GM19035 (cell line): ENCODE results near the gene RSU1.

ENCODE experiments used
- ATAC-seq: cut with Tn5 transposase; IDR thresholded peaks from one replicate; pipeline ENCODE4 v1.9.1; 2021; ENCODE audit not compliant: unreplicated experiment

Gene RSU1

DNA sequence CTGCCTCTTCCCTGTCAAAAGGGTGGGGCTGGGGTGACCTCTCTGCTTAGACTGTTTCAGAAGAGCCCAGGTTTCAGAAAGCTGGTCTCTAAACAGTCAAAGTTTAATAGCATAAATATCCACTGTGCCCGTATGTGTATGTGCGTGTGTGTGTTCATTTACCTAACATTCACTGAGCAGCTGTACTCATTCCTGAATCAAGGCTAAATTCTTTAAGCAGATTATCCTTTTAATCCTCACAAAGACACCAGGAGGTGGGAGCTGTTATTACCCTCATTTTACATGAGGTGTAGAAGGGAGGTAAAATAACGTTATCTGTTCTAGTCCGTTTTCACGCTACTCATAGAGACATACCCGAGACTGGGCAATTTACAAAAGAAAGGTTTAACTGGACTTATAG lies 72.2 kb downstream of the RSU1 start:
- no peak for ATAC-seq

DNA sequence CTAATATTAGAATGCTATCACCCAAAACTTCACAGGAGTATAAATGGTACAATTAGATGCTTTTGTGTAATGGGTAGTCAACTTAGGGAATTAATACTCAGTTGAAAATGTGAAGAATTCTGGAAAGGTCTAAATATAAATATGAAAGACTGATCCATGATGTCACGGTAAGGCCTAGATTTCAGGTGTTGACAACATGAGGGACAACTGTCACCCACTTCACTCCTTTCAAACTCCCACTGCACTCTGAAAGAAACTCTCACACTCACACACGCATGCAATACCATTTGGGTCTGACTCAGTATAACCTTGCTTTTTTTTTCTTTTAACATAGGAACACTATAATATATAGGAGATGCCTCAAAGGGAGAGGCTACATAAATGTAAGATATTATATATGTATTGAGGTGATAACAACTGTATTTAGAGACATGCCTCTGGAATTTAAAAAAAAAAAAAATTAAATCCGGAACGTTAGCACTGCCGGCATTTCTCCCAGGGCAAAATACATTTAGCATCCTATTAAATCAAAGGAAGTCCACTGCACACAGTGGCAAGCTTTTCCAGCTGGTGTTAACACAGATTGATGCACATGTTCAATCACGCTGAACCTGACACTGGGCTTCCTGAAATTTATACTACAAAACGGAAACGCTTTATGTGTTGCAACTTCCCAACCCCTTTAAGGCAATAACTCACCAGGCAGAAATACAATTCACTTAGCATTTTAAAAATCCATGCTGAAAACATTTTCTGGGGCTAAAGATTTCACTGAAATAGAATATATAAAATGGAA lies 74.9 kb downstream of the RSU1 start:
- ATAC-seq, result no peak

DNA sequence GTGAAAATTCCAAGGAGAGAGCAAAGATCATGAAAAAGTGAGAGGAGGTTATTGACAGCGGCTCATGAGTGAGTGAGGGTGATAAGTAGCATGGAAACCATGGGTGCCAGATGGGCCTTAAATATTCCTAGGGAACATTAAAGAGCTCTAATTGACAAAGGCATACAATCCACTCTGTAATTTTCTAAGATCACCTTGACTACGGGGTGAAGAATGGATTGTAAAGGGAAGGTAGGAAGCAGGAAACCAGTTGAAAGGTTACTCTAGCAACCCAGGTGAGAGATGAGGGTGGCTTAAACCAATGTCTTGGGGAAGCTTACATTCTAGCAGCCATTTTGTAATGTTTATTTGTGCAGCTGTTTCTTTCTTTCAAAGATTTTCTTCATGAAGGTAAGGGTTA lies 75.7 kb downstream of the RSU1 start:
- ATAC-seq, result no peak

DNA sequence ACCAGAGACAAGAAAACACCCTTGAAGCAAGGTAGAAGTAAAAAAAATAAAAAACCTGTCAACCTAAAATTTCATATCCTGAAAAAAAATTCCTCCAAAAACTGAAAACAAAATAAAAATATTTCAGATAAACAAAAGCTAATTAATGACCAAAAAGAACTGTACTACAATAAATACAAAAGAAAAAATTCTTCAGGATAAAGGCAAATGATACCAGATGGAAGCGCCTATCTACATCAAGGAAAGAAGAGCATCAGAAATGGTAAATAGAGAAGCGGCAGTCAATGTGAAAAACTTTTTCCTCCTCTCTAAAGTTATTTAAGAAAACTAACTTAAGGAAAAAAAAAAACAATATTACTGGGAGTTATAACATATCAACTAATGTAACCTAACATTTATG lies 79.8 kb downstream of the RSU1 start:
- ATAC-seq, result no peak

DNA sequence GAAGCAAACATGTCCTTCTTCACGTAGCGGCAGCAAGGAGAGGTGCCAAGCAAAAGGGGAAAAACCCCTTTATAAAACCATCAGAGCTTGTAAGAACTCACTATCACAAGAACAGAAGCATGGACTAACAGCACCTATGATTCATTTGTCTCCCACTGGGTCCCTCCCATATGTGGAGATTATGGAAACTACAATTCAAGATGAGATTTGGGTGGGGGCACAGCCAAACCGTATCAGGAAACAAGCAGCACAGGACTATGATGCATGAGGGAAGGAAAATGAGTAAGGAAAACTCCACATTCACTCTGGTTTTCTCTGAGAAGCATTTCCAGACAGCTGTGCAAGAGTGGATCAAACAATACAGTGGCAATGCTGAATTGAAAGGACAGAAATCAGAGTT lies 81.6 kb downstream of the RSU1 start:
- no peak for ATAC-seq

DNA sequence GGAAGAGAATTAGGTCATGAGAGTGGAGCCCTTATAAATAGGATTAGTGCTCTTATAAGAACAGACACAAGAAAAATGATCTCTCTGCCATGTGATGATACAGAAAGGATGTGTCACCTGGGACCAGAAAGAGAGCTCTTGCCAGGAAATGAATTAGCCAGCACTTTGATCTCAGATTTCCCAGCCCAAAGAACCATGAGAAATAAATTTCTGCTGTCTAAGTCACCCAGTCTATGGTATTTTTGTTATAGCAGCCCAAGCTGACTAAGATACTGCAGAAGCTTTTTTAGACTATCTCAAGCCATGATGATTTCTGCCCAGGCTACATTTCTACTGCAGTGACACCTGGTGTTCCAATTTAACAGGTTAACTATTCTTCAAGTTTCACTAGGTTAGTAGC lies 84.8 kb downstream of the RSU1 start:
- no peak for ATAC-seq

DNA sequence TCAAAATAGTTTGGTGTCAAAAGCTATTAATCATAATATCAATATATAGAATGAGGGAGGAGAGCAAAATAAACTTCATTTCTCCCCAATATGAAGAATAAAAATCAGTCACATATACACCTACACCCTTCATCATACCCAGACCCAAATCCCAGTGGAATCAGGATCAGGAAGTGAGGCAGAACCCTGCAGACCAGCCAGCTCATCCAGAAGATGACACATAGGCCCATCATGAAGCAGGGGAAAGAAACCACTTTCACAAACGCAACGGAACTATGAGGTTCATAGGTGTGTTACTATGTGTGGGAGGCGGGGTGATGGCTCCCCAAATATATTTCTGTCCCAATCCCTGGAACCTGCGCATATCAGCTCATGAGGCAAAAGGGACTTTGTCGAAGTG lies 89.0 kb downstream of the RSU1 start:
- no peak for ATAC-seq

DNA sequence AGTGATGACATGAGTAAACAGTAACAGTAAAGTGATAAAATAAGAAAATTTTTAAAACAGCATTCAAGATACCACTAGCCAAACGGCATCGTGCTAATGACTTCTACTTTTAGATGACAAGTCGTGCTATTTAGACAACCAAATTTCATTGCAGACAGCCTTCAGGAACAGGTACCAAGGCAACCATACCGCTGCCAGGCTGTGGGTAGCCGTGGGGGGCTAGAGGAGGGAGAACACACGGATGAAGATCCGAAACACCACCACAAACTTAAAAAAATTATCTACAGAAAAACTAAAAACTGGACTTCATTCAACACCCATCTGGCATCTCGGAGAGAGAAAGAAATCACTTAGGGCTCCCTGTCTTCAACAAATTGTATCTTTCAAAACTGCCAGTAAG lies 89.6 kb downstream of the RSU1 start:
- no peak for ATAC-seq

DNA sequence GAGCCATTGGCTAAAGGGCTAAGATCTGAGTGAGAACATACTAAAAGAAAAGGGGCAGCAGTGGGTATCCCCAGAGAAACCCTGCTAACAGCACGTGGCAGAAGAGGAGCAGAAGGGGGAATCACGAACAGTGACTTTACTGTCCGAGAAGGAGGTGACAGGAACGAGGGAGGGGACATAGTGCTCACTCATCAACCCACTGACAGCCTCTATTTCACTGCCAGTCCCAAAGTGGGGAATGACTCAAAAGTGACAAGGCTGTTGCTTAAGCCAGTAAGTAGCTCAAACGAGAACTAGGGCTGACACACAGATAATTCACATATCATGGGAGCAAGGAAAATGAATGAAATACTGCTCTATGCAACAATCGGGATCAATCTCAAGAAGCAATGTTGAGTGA lies 92.7 kb downstream of the RSU1 start:
- no peak for ATAC-seq

DNA sequence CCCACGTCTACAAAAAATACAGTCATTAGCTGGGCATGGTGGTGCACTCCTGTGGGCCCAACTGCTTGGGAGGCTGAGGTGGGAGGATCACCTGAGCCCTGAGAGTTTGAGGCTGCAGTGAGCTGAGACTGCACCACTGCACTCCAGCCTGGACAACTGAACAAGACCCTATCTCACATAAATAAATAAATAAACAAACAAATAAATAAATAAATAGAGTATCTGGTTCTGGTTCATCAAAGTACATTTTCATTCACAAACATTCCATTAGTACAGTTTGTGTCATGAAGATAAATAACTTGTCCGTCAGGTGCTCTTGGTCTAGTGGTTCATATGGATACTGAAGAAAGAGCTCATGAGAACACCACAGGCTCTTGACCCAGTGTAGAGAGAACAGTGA lies 96.4 kb downstream of the RSU1 start:
- no peak for ATAC-seq

DNA sequence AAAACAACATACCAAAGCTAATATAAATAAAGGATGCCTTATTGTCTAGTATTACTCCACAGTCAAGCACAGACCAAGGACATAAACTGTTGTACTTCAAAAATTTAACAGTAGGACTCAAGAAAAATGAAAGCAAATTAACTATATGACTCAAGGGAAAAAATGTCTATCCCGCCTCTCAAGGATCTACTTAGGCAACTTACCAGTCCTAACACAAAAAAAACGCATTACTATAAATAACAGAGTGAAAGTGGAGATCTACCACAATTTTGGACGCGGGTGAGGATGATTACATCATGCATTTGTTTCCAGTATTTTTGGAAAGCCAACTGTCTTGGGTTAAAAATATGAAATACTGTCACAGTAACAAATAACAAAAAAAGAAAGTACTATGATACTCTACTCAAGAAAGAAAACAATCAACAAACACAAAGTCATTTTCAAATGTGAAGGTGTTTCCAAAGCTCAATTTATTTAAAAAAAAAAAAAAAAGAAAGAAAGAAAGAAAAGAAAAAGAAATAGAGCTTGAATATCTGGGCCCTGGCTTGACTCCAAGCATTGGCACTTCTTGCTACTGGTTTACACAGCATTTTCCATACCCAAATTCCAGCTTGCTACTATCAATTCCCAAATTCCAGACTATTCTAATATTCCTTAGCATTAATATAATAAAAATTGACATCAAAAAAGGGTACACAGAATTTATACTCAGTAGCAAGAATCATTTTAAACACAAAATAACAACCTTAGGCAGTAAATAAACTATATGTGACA lies 99.4 kb downstream of the RSU1 start:
- no peak for ATAC-seq

DNA sequence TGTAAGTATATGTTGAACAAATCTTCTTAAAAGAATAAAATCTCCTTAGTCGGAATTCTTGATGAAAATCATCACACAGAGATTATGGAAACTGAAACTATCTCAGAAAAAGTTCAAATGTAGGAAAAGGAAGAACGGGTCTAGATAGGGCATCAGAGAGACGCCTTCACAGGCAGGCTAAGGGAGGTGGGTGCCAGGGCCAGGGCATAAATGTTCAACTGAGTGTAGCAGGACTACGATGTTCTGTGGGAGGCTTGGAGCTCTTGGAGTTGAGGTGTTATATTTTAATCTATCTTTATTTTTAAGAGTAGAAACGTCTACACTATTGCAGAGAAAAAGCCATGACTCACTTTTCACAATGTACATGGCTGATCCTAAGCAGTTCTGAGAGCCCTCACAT lies 101.2 kb downstream of the RSU1 start:
- no peak for ATAC-seq

DNA sequence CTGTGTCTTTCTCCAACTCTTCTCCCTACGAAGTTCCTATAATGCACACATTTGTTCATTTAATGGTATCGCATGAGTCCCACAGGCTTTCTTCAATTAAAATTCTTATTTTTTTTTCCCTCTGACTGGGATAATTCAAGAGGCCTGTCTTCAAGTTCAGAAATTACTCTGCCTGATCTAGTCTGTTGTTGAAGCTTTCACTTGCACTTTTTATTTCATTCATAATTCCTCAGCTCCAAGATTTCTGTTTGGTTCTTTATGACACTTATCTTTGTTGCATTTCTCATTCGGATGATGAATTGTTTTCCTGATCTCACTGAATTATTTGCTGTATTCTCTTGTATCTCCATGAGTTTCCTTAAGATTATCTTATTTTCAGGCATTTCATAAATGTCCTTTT lies 103.9 kb downstream of the RSU1 start:
- no peak for ATAC-seq

DNA sequence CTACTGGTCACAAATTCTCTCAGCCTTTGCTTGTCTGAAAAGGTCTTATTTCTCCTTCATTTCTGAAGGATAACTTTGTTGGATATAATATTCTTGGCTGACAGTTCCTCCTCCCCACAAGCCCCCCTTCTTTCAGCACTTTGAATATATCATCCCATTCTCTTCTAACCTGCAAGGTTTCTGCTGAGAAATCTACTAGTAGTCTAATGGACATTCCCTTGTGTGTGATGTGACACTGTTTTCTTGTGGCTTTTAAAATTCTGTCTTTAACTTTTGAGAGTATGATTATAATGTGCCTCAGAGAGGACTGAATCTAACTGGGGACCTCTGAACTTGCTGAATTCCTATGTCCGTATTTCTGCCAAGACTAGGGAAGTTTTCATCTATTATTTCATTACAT lies 104.3 kb downstream of the RSU1 start:
- ATAC-seq, result no peak

DNA sequence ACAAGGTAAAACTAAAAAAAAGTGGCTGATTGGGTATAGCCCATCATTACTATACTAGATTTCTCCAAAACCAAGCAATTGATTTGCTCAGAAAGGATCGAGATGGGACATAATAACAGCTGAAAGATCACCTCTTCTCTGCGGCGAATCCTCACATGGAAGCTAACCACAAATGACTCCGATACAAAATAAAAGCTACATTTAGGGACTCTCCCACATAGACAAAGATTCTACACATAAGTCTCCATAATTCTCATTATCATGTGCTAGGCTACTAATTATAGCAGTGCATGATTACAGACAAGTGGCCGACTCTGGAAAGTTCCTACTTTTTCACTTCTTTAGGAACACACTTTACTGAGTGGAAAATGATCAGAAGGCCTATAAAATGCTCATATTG lies 116.9 kb downstream of the RSU1 start:
- ATAC-seq, result no peak

DNA sequence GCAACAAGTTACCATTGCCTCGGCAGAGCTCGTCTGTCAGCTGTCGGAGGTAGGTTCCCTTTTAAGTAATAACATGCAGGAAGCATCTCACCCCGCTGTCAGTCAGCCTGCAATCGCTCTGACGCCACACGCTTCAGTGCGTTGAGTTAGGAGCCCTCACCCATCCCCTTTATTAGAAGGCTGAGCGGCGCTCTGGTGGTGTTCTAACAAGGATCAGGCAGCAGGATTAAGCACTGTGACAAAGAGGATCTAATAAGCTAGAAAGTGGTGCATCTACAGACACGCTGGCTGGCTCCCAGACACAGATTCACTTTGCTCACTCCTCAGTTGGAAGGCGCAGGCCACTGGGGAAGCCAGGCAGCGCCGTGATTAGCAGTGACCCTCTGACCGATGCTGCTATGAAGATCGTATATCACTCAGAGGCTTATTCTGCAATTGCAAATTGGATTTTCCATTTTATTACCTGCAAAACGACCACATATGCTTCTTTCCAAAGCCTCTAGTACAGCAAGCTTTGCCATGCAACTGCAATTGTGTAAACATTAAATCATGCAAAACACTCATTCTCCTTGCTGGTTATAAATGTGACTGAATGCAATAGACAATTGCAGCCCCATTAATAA lies 117.7 kb downstream of the RSU1 start:
- ATAC-seq, result no peak

DNA sequence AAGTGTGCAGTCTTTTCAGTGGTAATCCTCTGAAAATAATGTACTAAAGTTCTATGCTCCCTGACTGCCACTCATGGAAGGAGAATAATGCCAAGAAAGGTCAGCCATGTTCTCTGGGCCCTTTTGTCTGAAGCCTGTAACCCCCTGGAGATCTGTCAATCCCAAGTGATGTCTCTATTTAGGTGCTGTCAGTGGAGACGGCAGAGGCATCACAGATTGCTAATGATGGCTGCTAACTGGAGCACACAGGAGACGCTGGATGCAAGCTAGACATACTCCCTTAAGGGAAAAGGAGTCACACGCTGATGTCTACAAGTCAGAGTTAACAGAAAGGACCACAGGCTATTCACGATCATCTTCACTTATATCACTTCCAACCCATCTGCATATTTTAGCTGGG lies 118.8 kb downstream of the RSU1 start:
- ATAC-seq, result no peak

DNA sequence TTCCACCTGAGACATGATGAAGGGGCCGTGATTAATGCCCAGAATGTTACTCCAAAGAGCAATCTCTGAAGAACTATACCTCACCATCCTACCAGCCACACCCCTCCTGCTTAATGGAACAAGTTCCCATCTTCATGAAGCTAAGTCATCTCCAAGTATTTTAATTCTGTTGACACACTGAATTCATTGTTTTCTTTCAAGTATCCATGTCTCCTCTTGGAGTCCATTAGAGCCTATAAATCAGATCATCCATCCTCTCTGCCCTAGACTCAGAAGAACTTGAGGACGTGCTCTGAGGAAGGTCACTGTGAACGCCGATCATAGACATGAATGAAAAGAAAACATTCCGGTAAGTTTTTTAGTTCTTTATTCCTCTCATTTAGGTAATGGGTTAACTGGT lies 126.8 kb downstream of the RSU1 start:
- no peak for ATAC-seq

DNA sequence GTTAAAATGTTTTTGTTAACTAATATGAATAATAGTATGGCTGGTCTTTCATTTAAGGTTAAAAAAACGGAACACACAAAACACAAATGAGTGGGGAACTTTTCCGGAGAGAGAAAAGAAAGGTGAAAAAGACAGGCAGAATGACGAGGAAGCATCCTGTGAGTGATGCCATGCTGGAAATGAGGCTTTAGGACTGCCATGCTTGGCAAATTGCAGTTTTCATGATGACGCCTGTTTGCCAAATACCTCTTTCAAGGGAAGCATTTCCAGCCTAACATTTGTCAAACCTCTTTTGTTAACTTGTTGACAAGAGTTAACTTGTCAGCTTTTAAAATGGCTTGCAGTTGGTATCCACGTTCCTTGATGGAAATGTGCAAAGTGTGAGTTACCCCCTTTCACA lies 127.5 kb downstream of the RSU1 start:
- ATAC-seq, result no peak

DNA sequence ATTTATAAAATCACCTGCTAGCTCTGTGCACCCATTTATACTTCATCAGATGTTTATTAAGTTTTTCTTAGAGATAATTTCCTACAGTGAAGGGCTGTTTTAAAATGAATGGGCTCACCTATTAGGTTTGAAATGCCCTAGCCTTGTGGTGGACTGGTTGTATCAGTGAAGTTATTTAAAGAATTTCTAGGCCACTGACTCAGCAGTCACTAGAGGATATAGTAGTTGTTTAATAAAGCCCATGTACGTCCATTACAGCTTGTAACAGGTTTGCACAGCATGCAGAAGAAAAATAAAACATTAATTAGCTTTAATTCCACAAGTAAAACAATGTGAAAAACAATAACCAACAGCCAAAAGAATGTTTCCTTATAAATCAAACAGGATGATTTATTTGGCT lies 128.0 kb downstream of the RSU1 start:
- no peak for ATAC-seq

DNA sequence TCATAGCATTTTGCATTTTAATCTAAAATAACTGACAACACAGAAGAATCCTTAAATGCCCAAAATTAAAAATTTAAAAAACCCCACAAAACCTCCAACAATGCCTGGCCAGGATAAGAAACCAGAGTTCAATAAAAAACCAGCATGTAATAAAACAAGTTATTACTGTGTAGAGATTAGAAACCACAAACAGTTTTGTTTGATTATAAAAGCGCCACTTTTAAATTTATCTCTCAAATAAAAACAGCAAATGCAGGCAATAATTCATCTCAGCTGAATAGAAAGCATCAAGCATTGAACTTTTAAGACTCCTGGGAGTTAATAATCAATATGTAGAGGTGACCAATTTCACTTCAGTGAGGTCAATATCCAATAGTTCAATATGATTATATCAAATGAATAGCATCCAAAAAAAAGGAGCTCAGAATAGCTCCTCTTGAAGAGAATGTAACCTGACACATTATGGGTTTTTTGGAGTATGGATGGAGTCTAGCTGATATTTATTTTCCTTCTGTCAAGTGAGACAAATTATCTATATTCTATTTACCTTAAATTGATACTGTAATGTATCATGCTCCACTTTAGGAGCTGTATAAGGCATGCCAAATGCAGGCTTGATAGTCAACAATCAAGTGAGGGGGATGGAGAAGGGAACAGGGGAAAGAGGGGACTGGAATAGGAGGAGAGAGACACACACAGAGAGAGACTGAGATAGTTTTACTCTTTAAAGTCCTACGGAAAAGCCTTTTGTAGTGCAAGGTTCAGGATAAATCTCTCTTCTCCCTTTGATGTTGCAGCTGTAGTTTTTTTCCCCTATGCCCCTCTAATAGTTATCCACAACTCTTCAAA lies 130.9 kb downstream of the RSU1 start:
- ATAC-seq, result no peak
